SH-SY5Y (cell line): ENCODE data around the gene SNCAIP.

ENCODE experiments used
- GATA2 ChIP-seq: IDR thresholded peaks from 2 replicates; pipeline ENCODE4 v1.6.1; 2011; ENCODE audit warnings: mild to moderate bottlenecking, low read depth, low read length
- GATA3 ChIP-seq: IDR thresholded peaks from 2 replicates; pipeline ENCODE4 v1.6.1; 2011; ENCODE audit warnings: low read depth, mild to moderate bottlenecking, low read length, moderate library complexity

DNA sequence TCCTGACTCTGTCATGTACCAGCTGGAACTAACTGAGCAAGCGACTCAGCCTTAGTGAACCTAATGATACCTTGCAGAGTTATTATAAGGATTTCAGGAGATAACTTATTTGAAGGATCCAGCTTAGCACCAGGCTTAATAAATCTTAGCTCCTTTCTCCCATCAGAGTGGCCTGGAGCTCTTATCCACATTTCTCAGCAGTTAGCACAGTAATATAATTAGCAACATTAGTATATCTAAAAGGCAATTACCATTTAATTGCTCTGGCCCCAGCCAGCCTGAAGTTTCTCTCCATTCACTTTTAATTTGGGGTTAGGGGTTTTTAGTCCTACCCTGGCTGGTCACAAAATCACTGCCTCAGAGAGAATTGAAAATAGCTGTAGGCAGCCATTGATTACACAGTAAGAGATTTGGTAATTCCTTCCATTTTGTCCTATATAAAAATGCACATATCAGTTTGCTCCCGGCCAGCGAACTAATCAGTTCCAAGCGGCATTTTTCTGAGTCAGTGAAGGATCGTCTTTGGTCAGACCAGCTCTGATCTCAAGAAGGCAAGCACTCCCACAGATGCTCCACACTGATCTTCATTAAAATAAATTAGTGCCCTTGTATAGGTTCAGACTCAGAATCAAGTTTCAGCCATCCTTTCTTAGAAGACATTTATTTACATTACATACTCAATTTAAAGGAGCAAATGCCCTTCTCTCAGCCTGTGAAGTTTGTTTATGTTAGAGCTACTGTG lies 56.6 kb downstream of the SNCAIP start:
- TF ChIP-seq GATA3 (no peak), GATA2 (no peak)
